MG63 (cell line): ENCODE results near the gene GOLGA6L25. TPM values are rescaled to one million over a fixed set of nuclear protein-coding genes. Genes with fewer than 3 reads are reported as not detected.

Experiments used
- total RNA-seq: library from RNA; depleted of rRNA; stranded (reverse); fragments of >200 nt; shearing (Covaris generic); gene quantifications from 2 replicates; pipeline ENCODE4 v1.2.3, GENCODE V29; 2014; ENCODE audit warnings: low replicate concordance; rRNA removed

GOLGA6L25 gene
- total RNA-seq, 1 experiment from 2014 or later: not detected

Other genes starting within 250 kb of the GOLGA6L25 start
- 11.5 and 27.5 TPM in 2 replicates for gene HERC2, start 231.4 kb upstream of the GOLGA6L25 start, total RNA-seq
- not detected in 2 replicates for gene GOLGA6L24, start 195.5 kb upstream of the GOLGA6L25 start, total RNA-seq
- 0.30 TPM in 1 of 2 replicates, not detected in the other for gene GOLGA8F, start 174.9 kb upstream of the GOLGA6L25 start, total RNA-seq
- gene GOLGA8G, start 20.6 kb upstream of the GOLGA6L25 start, total RNA-seq: not detected in 2 replicates
- gene GOLGA8M, start 158.9 kb downstream of the GOLGA6L25 start, total RNA-seq: 1.3 TPM in 1 of 2 replicates, not detected in the other